Osteocyte (in vitro differentiated cells): ENCODE results near the gene FBXO10. TPM values are rescaled to one million over a fixed set of nuclear protein-coding genes. Genes with fewer than 3 reads are reported as not detected.

Experiments
- DNase-seq: peaks from one replicate; pipeline ENCODE4 v3.0.0; 2021; ENCODE audit warnings: mixed read lengths; ENCODE audit not compliant: unreplicated experiment; ENCODE audit errors: extremely low spot score
- H3K27ac Mint-ChIP-seq: one replicate; pipeline ENCODE4 v1.8.0; 2021; ENCODE audit warnings: mild to moderate bottlenecking, mixed read lengths; ENCODE audit not compliant: unreplicated experiment
- H3K27me3 Mint-ChIP-seq: one replicate; pipeline ENCODE4 v1.8.0; 2021; ENCODE audit warnings: mixed read lengths; ENCODE audit not compliant: unreplicated experiment
- H3K36me3 Mint-ChIP-seq: one replicate; pipeline ENCODE4 v1.8.0; 2021; ENCODE audit warnings: mixed read lengths; ENCODE audit not compliant: unreplicated experiment
- H3K4me1 Mint-ChIP-seq: one replicate; pipeline ENCODE4 v1.8.0; 2021; ENCODE audit warnings: mixed read lengths; ENCODE audit not compliant: unreplicated experiment
- H3K4me3 Mint-ChIP-seq: one replicate; pipeline ENCODE4 v1.8.0; 2021; ENCODE audit warnings: mild to moderate bottlenecking, moderate library complexity, mixed read lengths; ENCODE audit not compliant: unreplicated experiment
- H3K9me3 Mint-ChIP-seq: one replicate; pipeline ENCODE4 v1.8.0; 2021; ENCODE audit warnings: mixed read lengths; ENCODE audit not compliant: unreplicated experiment
- total RNA-seq: library from RNA; stranded (reverse); gene quantifications from 2 replicates; pipeline ENCODE4 v1.2.1, GENCODE V29; 2021
- TF ChIP-seq, protein P1 (sequence below): fragments of 200-600 bp; sonication (generic); IDR thresholded peaks from 2 replicates; pipeline ENCODE4 v1.5.0; 2021; ENCODE audit warnings: antibody characterized with exemption, mild to moderate bottlenecking, moderate library complexity

Gene FBXO10
- total RNA-seq, 1 donor from 2014 or later: 21.0 TPM

DNA sequence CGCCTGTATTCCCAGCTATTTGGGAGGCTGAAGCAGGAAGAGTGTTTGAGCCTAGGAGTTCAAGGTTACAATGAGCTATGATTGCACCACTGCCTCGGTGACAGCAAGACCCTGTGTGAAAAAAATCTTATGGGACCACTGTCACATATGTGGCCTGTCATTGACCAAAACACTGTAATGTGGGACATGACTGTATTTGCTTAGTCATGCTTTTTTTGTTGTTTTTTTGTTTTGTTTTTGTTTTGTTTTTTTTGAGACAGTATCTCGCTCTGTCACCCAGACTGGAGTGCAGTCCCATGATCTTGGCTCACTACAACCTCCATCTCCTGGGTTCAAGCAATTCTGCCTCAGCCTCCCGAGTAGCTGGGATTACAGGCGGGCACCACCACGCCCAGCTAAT, 76.9 kb downstream of the FBXO10 start:
- H3K27me3 Mint-ChIP-seq: no peaks in the 10 kb centered on the region
- H3K9me3 Mint-ChIP-seq: no peaks in the 10 kb centered on the region
- no peak for DNase-seq
- no peak overlapping the region for H3K4me3 Mint-ChIP-seq
- H3K27ac Mint-ChIP-seq: no peak overlapping the region
- no peaks in the 10 kb centered on the region for H3K4me1 Mint-ChIP-seq
- TF ChIP-seq, protein P1, sequence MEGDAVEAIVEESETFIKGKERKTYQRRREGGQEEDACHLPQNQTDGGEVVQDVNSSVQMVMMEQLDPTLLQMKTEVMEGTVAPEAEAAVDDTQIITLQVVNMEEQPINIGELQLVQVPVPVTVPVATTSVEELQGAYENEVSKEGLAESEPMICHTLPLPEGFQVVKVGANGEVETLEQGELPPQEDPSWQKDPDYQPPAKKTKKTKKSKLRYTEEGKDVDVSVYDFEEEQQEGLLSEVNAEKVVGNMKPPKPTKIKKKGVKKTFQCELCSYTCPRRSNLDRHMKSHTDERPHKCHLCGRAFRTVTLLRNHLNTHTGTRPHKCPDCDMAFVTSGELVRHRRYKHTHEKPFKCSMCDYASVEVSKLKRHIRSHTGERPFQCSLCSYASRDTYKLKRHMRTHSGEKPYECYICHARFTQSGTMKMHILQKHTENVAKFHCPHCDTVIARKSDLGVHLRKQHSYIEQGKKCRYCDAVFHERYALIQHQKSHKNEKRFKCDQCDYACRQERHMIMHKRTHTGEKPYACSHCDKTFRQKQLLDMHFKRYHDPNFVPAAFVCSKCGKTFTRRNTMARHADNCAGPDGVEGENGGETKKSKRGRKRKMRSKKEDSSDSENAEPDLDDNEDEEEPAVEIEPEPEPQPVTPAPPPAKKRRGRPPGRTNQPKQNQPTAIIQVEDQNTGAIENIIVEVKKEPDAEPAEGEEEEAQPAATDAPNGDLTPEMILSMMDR: no peak
- H3K36me3 Mint-ChIP-seq: peaks cover 37% of the 10 kb centered on the region

DNA sequence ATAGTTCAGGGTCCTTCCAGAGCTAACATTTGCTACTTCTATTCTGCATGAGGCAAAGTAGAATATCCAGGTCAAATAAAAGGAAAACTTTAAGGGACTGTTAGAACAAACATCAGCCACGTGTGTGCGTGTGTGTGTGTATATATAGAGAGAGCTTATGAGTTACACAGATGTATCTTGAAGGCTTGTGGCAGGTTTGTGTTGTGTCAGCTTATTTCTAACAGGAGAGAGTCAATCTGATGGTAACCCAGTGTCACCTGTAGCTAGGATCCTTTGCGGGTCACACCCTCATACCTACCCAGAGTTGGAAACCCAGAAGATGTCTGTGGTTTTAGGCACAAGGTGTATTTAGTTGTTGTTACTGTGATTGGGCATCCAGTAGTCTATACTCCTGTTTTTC, 77.7 kb downstream of the FBXO10 start:
- peaks cover 30% of the 10 kb centered on the region for H3K36me3 Mint-ChIP-seq

DNA sequence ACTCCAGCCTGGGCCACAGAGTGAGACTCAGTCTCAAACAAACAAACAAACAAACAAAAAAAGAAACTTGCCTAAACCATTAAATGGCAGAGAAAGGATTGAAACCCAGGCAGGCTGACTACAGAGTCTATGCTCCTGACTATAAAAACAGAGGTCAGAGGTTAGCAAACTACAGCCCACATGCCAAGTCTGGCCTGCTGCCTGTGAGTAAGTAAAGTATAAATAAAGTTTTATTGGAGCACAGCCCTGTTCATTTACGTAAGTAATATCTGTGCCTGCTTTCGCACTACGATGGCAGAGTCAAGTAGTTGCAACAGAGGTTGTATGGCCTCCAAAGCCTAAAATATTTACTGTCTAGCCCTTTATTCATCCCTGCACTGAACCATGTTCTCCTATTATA, 78.9 kb downstream of the FBXO10 start:
- no peaks in the 10 kb centered on the region for H3K9me3 Mint-ChIP-seq
- DNase-seq: no peak

More for the DNA sequence above, 77.7 kb downstream of the FBXO10 start:
- Mint-ChIP-seq H3K4me1 (no peaks in the 10 kb centered on the region), H3K9me3 (no peaks in the 10 kb centered on the region), H3K27me3 (no peaks in the 10 kb centered on the region), H3K27ac (no peak overlapping the region), H3K4me3 (no peak overlapping the region)
- no peak for DNase-seq
- TF ChIP-seq, protein P1: no peak

DNA sequence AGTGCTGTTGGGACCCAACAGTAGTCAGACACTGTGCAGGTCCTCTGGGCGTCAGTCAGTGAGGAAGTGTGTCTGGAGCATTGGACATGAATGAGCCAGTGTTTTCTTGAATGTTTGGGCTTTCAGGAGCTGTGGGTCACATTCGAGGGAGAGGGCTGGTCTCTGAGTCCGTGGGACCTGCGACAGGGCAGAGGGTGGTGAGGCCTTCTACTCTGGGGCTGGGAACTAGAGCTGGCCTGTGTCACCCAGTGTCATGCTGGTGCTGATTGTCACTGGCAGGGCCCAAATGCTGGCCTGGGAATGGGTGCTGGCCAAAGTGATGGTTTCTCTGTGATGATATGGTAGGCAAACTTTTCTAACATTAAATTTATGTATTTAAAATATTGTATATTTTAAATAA, 80.2 kb downstream of the FBXO10 start:
- DNase-seq: no peak
- no peaks in the 10 kb centered on the region for H3K4me1 Mint-ChIP-seq

More for the DNA sequence above, 78.9 kb downstream of the FBXO10 start:
- no peaks in the 10 kb centered on the region for H3K4me1 Mint-ChIP-seq
- TF ChIP-seq, protein P1: no peak
- H3K4me3 Mint-ChIP-seq: no peak overlapping the region
- H3K36me3 Mint-ChIP-seq: peaks cover 27% of the 10 kb centered on the region
- H3K27me3 Mint-ChIP-seq: no peaks in the 10 kb centered on the region
- no peak overlapping the region for H3K27ac Mint-ChIP-seq

DNA sequence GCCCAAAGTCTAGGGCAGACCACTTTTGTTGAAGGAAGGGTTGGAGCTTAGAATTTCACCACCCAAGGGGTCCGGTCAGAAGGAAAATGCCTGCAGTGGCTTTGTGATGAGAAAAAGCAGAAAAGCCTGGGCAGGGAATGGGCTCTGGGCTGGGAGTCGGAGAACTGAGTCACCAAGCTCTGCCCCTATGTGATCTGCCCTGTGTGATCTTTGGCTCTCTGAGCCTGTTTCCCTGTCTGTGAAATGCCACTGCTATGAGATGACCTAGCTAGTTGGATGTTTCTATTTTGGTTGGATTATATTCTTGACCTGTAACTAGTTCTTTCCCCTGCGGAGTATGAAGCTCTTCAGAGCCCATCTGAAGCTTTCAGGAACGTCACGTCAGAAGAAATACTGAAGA, 80.6 kb downstream of the FBXO10 start:
- peaks cover 17% of the 10 kb centered on the region for H3K36me3 Mint-ChIP-seq
- H3K4me1 Mint-ChIP-seq: no peaks in the 10 kb centered on the region
- TF ChIP-seq, protein P1: no peak
- no peaks in the 10 kb centered on the region for H3K27me3 Mint-ChIP-seq
- H3K9me3 Mint-ChIP-seq: no peaks in the 10 kb centered on the region
- no peak for DNase-seq
- no peak overlapping the region for H3K27ac Mint-ChIP-seq
- H3K4me3 Mint-ChIP-seq: no peak overlapping the region

More for the DNA sequence above, 80.2 kb downstream of the FBXO10 start:
- Mint-ChIP-seq H3K27me3 (no peaks in the 10 kb centered on the region), H3K9me3 (no peaks in the 10 kb centered on the region), H3K27ac (no peak overlapping the region), H3K4me3 (no peak overlapping the region), H3K36me3 (peaks cover 14% of the 10 kb centered on the region)
- TF ChIP-seq, protein P1: no peak
